GM19043 (cell line): ENCODE measurements around the gene FLT3LG.

Experiments used
- ATAC-seq: cut with Tn5 transposase; IDR thresholded peaks from one replicate; pipeline ENCODE4 v1.9.1; 2021; ENCODE audit warnings: low read depth; ENCODE audit not compliant: unreplicated experiment

FLT3LG gene

GRCh38 chr19:49507803-49508494, 33.9 kb downstream of the FLT3LG start:
- ATAC-seq, result no peak

- no peak for ATAC-seq
Measured at GRCh38 chr19:49512970-49513745, 39.1 kb downstream of the FLT3LG start.

- no peak for ATAC-seq
Measured at GRCh38 chr19:49513746-49514118, 39.7 kb downstream of the FLT3LG start.

DNA sequence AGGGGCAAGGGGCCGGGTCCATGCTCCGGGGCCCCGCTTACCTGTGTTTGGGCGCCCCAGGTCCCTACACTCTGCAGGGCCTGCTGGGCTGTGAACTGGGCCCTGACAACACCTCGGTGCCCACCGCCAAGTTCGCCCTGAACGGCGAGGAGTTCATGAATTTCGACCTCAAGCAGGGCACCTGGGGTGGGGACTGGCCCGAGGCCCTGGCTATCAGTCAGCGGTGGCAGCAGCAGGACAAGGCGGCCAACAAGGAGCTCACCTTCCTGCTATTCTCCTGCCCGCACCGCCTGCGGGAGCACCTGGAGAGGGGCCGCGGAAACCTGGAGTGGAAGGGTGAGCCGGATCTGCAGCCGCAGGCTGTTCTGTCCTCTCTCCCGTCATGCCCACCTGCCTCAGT, 40.1 kb downstream of the FLT3LG start:
- ATAC-seq, result no peak

DNA sequence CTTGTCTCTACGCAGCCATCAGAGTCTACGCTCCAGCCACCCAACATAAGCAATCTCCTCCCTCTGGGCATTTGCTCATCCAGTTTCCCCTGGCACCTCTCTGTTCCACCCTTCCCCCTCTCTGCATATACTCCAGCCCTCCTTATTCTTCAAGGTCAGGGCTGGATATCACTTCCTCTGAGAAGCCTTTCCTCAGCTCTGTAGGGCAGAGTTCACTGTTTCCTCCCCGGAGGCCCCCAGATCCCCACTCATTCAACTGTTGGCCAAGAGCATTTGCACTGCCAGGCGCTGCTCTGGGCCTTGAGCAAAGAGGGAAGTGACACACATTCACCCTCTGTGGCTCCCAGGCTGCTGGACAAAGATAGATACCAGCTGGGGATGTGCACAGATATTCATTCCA, 41.8 kb downstream of the FLT3LG start:
- ATAC-seq, result no peak

DNA sequence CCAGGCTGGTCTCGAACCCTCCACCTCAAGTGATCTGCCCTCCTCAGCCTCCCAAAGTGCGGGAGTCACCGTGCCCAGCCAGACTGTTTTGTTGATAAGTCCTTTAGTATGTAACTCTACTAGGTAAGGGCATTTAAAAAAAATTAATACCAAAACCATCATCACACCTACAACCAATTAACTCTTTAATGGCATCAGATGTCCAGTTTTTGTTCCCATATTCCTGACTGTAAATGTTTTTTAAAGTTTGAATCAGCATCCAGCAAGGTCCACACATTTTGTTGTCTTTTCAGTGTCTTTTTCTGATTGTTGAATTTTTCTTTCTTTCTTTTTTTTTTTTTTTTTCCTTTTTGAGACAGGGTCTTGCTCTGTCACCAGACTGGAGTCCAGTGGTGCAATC, 44.0 kb downstream of the FLT3LG start:
- no peak for ATAC-seq

DNA sequence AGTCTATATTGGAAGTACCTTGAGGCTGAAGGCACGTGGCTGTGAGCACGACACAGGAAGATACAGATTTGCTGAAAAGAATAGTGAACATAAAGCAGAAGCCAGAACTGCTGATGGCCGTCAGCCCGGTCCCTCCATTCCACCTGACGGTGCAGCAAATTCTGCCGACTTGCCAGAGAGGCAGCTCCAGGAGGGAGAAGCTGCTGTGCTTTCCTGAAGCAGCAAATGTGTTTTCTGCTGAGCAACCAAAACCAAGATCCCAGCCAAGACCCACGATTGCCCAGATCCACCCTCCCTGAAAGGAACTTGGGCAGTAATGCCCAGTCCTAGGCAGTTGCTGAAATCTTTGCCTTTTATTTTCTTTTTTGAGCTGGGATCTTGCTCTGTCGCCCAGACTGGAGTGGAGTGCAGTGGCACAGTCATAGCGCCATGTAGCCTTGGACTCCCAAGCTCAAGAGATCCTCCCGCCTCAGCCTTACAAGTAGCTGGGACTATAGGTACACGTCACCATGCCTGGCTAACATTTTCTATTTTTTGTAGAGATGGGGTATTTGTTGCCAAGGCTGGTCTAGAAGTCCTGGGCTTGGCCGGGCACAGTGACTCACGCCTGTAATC, 46.8 kb downstream of the FLT3LG start:
- no peak for ATAC-seq

DNA sequence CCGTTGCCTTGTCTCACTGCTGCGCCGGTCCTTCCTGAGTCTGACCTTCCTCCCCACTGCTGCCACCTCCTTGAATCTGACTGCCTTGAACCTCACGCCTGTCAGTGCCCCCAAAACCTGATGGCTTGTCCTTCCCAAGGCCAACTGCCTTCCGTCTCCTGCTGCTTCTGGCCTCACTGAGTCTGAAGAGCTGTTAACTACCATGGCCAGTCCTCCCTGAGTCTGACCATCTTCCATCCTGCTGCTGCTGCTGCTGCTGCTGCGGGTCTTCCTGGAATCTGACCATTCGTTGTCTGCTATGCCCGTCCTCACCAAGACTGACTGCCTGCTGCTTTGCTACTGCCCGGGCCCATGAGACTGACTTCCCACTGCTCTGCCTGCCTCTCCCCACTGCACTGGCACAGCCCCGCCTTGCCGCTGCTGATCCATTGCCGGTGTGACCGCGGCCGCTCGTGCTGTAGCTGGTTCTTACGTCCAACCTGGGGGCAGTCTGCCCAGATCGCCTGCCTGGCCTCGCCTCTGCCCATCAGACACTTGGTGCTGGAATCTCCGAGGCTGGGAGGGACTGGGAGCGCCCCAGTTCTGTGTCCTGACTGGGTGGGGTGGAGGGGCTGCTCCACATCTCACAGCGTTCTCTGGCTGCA, 50.9 kb downstream of the FLT3LG start:
- no peak for ATAC-seq

GRCh38 chr19:49528211-49528771, 54.3 kb downstream of the FLT3LG start:
- ATAC-seq, result no peak

GRCh38 chr19:49530708-49531107, 56.7 kb downstream of the FLT3LG start:
- ATAC-seq, result no peak

- no peak for ATAC-seq
Measured at GRCh38 chr19:49533551-49534488, 59.8 kb downstream of the FLT3LG start.

DNA sequence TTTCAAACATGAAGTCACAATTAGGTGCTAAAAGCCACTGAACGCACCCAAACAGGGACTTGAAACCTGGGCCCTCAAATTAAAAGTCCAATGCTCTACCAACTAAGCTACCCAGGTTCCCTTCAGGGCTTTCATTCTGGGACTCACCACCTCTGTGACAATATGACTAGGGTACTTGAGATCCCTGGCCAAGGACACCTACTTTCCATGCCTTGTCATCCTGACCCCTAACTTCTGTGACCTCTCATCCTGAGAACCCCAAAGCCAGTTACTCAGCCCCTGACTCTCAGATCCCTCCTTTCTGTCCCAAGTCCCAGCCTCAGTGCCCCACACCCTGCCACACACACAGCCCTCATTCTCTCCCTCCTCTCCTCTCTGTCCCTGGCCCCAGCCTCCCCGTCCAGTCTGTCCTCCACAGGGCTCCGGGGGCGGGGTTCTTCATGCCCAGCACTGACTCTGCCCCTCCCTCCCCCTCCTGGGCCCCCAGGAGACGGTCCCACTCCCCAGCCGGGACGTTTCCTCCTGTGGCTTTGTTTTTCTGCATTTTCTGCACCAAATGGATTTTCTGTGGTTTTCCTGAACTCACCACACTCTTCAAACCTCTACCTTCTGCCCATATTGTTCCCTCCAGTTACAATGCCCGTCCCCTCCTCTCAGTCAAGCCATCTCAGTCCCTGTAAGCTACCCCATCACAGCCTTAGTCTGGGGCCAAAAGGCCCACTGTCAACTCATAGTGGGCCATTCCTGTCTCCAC, 60.8 kb downstream of the FLT3LG start:
- ATAC-seq, result no peak
